GM13977 (cell line): ENCODE data around the gene FTO.

ENCODE experiments used
- DNase-seq: peaks from one replicate; pipeline ENCODE4 v3.0.0; 2012; ENCODE audit warnings: low spot score
- CTCF ChIP-seq: IDR thresholded peaks from 2 replicates; pipeline ENCODE4 v1.5.1; 2012; ENCODE audit warnings: mild to moderate bottlenecking, control low read depth; ENCODE audit not compliant: insufficient read depth; ENCODE audit errors: extremely low read depth, missing control alignments
- in situ Hi-C: fragments of 300-500 bp; cut with MboI; formaldehyde crosslinking; loops from one replicate; pipeline ENCODE4 v1.12.0; 2022; ENCODE audit warnings: low sequenced_read_pairs, low pct_unique_long_range_greater_than_20kb, mixed read lengths, inconsistent platforms; ENCODE audit not compliant: unreplicated experiment

FTO gene

DNA sequence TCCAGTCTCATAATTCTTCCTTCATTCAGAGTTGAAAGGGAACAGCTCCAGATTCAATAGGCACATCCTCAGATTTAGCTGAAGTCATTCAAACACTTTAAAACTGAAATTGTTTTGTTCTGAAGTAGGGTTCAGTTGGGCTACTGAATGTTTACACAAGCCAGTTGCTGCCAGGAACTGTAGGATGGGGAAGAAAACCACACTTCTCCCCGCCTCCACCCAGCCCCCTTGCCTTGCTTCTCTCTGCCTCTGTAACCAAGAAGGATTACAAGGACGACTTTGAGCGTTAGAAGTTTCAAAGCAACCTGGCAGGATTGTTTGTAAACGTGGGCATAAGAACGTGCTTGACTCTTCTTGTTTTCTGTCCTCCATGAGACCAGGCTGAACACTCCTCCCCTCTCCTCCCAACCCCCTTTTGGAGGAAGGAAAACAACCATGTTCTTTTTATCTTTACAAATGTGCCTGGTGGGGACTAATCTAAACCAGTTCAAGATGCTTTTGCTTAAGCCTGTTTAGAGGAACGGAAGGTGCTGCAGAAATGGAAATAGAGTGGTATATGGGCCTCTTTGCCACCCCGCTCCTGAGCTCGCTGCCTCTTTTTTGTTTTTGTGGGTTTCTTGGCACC lies 287.9 kb downstream of the FTO start:
- TF ChIP-seq CTCF, result no peak
- no peak for DNase-seq
- in situ Hi-C loops, result no loop called here

- no peak for TF ChIP-seq CTCF
- in situ Hi-C loops, result no loop called here
- DNase-seq, result no peak
These were observed 291.4 kb downstream of the FTO start for GRCh38 chr16:53995378-53995777.

- in situ Hi-C loops, result no loop called here
- TF ChIP-seq CTCF, result no peak
- DNase-seq, result no peak
These were observed 293.0 kb downstream of the FTO start for GRCh38 chr16:53996961-53997360.

DNA sequence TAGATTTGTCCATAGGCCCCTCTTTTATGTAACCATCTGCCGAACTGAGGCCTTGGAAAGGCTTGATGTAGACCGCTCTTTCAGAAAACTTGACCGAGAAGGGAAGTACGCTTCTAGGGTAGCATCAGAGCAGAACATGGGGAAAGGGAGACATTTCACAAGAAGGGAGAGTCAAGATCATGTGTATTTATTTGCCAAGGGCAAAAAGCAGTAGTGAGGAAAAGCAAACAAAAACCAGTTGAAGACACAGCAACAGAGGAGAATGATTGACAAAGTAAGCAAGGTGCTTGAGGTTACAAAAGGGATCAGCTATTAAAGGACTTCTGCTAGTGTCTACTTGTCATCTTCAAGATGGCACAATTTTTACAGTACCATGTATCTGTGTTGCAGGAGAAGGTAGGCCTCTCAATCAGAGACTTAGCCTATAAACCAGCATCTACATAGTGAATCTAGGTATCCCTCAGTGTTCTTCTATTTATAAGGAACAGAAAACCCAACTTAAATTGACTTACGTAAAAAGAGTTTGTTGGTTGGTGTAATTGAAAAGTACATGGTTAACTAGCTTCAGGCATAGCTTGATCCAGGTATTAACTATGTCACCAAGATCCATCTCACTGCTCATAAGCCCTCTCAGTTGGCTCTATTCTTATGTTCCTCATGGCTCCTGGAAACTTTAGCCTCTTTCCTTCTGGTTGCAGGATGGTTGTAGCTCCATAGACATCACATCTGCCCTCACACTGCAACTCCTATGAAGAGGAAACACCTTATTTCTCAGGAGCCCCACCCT lies 294.3 kb downstream of the FTO start:
- TF ChIP-seq CTCF, result no peak
- DNase-seq, result no peak
- in situ Hi-C loops, result no loop called here

DNA sequence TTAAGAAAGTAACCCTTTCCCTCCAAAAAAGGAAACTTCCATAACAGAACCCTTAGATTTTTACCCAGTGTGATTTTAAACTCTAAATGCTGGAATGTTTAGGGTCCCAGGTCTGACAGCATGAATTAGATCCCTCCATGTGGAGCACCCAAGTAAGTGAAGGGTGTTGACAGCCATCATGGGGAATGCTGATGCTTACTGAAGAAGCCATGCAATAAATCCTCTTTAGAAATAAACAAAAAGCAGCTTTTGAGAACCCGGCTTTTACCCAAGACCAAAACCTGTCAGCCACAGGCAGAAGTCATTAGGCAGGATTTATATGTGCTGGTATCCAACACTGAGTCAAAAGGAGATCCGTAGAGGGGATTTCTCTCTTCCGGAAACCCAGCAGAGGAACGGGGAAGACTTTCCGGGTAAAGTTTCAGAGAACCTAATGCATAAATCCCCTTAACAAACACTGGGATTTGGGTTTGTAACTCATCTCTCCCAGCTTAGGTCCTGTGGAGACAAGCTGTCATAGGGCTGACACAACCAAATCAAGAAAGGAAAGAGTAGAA lies 295.1 kb downstream of the FTO start:
- in situ Hi-C loops, result no loop called here
- no peak for TF ChIP-seq CTCF
- DNase-seq, result no peak

- DNase-seq, result no peak
These were observed 295.9 kb downstream of the FTO start for GRCh38 chr16:53999841-54000240.

More at GRCh38 chr16:53999841-54000240, 295.9 kb downstream of the FTO start:
- no peak for TF ChIP-seq CTCF
- in situ Hi-C loops, result no loop called here
